Panc1 (cell line): ENCODE measurements around the gene REC114. TPM values are rescaled to one million over a fixed set of nuclear protein-coding genes. Genes with fewer than 3 reads are reported as not detected.

ENCODE experiments used
- ATAC-seq: fragments of 200-7000 bp; cut with Tn5 transposase; 2 replicates; pipeline ENCODE4 v1.9.1; 2020; ENCODE audit warnings: mild to moderate bottlenecking, moderate library complexity
- BruUV-seq: library from RNA; stranded (reverse); fragments of 400-500 nt; replicated peaks from 2 replicates; lab custom pipeline; 2021; lab: Mats Ljungman, UMichigan
- CTCF ChIA-PET: fragments of 300-600 bp; sonication (Branson Sonifier 250); formaldehyde crosslinking; loops from one replicate; lab custom pipeline; 2022; ENCODE audit warnings: antibody characterized with exemption; lab: Charles Lee
- POLR2A ChIA-PET: fragments of 300-600 bp; sonication (Branson Sonifier 250); formaldehyde crosslinking; loops from one replicate; lab custom pipeline; 2022; ENCODE audit warnings: antibody characterized with exemption; lab: Charles Lee
- DNase-seq: peaks from one replicate; pipeline ENCODE4 v3.0.0-alpha.2; 2010; ENCODE audit warnings: low read depth, low spot score
- H3K27ac ChIP-seq: 2 replicates; pipeline ENCODE4 v1.5.1; 2011; ENCODE audit warnings: mild to moderate bottlenecking, low read length, inconsistent platforms
- H3K27me3 ChIP-seq: fragments of 200-500 bp; sonication (Bioruptor generic); 2 replicates; pipeline ENCODE4 v1.6.0; 2014; ENCODE audit warnings: low read length, inconsistent platforms; ENCODE audit not compliant: control insufficient read depth, insufficient read depth
- H3K36me3 ChIP-seq: fragments of 200-500 bp; sonication (Bioruptor generic); 2 replicates; pipeline ENCODE4 v1.5.1; 2014; ENCODE audit warnings: inconsistent platforms, mild to moderate bottlenecking, low read length, moderate library complexity; ENCODE audit not compliant: control insufficient read depth, insufficient read depth
- H3K4me1 ChIP-seq: 2 replicates; pipeline ENCODE4 v1.5.1; 2011; ENCODE audit warnings: inconsistent platforms, mild to moderate bottlenecking, low read length, moderate library complexity; ENCODE audit not compliant: control insufficient read depth, insufficient read depth
- H3K4me3 ChIP-seq, 2 experiments: 2 replicates each; pipeline ENCODE4 v1.5.1; 2011 to 2012; ENCODE audit warnings: low read depth in 2 of 2, low read length in 2 of 2, mild to moderate bottlenecking in 2 of 2, inconsistent platforms in 1 of 2, moderate library complexity in 1 of 2
- H3K9me3 ChIP-seq: fragments of 200-500 bp; sonication (Bioruptor generic); 2 replicates; pipeline ENCODE4 v1.5.1; 2014; ENCODE audit warnings: low read depth, mild to moderate bottlenecking, inconsistent platforms, low read length, moderate library complexity; ENCODE audit not compliant: control insufficient read depth, insufficient read depth
- CTCF ChIP-seq: fragments of 450-650 bp; IDR thresholded peaks from 2 replicates; pipeline ENCODE4 v1.5.1; 2017; ENCODE audit warnings: mild to moderate bottlenecking
- POLR2AphosphoS5 ChIP-seq: IDR thresholded peaks from 2 replicates; pipeline ENCODE4 v1.6.1; 2012; ENCODE audit warnings: mild to moderate bottlenecking, low read depth, low read length, moderate library complexity
- REST ChIP-seq, 2 experiments: IDR thresholded peaks; 2 replicates each; pipeline ENCODE4 v1.6.1; 2011 to 2012; ENCODE audit warnings: low read depth in 2 of 2, control low read depth in 1 of 2, low read length in 1 of 2, mild to moderate bottlenecking in 1 of 2, moderate library complexity in 1 of 2; ENCODE audit not compliant: insufficient read depth in 1 of 2
- SIN3A ChIP-seq: IDR thresholded peaks from 2 replicates; pipeline ENCODE4 v1.6.1; 2012; ENCODE audit warnings: low read depth, mild to moderate bottlenecking, low read length, moderate library complexity, borderline replicate concordance; ENCODE audit not compliant: insufficient read depth
- TCF7L2 ChIP-seq: IDR thresholded peaks from 2 replicates; pipeline ENCODE4 v1.6.1; 2011; ENCODE audit warnings: mild to moderate bottlenecking, low read depth, low read length, inconsistent platforms
- in situ Hi-C: cut with HindIII; loops from 2 replicates; pipeline ENCODE4 v1.10.0; 2016; ENCODE audit warnings: low sequenced_read_pairs, low pct_unique_long_range_greater_than_20kb
- intact Hi-C: fragments of 100-400 bp; cut with micrococcal nuclease; formaldehyde crosslinking; loops from one replicate; pipeline ENCODE4 v1.10.0; 2022; ENCODE audit not compliant: unreplicated experiment
- total RNA-seq: library from RNA; stranded (reverse); gene quantifications from one replicate; pipeline ENCODE4 v1.2.1, GENCODE V29; 2021; ENCODE audit not compliant: unreplicated experiment

The REC114 gene
- total RNA-seq, 1 experiment from 2014 or later: not detected

GRCh38 chr15:73570355-73571032, 127.5 kb downstream of the REC114 start:
- no peaks in the 10 kb centered on the region for H3K4me1 ChIP-seq
- TF ChIP-seq POLR2AphosphoS5: no peak
- no peak for TF ChIP-seq TCF7L2
- TF ChIP-seq SIN3A: no peak
- no peak for TF ChIP-seq REST (IDR thresholded peaks at IDR 0.05; ENCODE audit: insufficient read depth in 1 of 2, low read depth in 2 of 2, low read length in 1 of 2)
- in situ Hi-C loops: no loop called here
- H3K9me3 ChIP-seq: no peaks in the 10 kb centered on the region
- DNase-seq (no peak), ATAC-seq (no peak)
- intact Hi-C loops: no loop called here
- no peaks in the 10 kb centered on the region for H3K27me3 ChIP-seq
- H3K36me3 ChIP-seq: 0 out of 2 replicates have a peak, but pooled peaks cover 8% of the 10 kb centered on the region
- no peak overlapping the region for H3K4me3 ChIP-seq
- POLR2A ChIA-PET: no interaction called here
- no peak overlapping the region for H3K27ac ChIP-seq
- no TSS peak for BruUV-seq
- CTCF ChIA-PET: no interaction called here

- ATAC-seq (no peak), DNase-seq (no peak)
- no peak overlapping the region for H3K4me3 ChIP-seq
- intact Hi-C loops: no loop called here
- BruUV-seq: no TSS peak
- ChIA-PET CTCF (no interaction called here), POLR2A (no interaction called here)
- no peaks in the 10 kb centered on the region for H3K9me3 ChIP-seq
- H3K27me3 ChIP-seq: no peaks in the 10 kb centered on the region
- H3K36me3 ChIP-seq: 0 out of 2 replicates have a peak, but pooled peaks cover 8% of the 10 kb centered on the region
- H3K27ac ChIP-seq: no peak overlapping the region
- H3K4me1 ChIP-seq: no peaks in the 10 kb centered on the region
- TF ChIP-seq REST (IDR thresholded peaks at IDR 0.05; ENCODE audit: insufficient read depth in 1 of 2, low read depth in 2 of 2, low read length in 1 of 2) (no peak), CTCF (no peak), SIN3A (no peak)
- in situ Hi-C loops: no loop called here
These were observed 128.4 kb downstream of the REC114 start for GRCh38 chr15:73571346-73571745.
